Neural progenitor cell (in vitro differentiated cells): ENCODE data around the gene CCDC169. TPM values are rescaled to one million over a fixed set of nuclear protein-coding genes. Genes with fewer than 3 reads are reported as not detected.

Experiments used
- DNase-seq: peaks from one replicate; pipeline ENCODE4 v3.0.0-alpha.2; 2016; ENCODE audit warnings: low spot score
- H2AFZ ChIP-seq: fragments of 200-600 bp; sonication (generic); replicated peaks from 2 replicates; pipeline ENCODE4 v1.6.1; 2016; ENCODE audit warnings: antibody characterized with exemption
- H3F3A ChIP-seq: fragments of 200-600 bp; sonication (generic); 2 replicates; pipeline ENCODE4 v1.6.1; 2016; ENCODE audit warnings: antibody characterized with exemption, low read depth
- H3K27ac ChIP-seq: fragments of 200-600 bp; sonication (generic); 2 replicates; pipeline ENCODE4 v1.5.1; 2016; ENCODE audit warnings: mild to moderate bottlenecking
- H3K27me3 ChIP-seq: fragments of 200-600 bp; sonication (generic); 2 replicates; pipeline ENCODE4 v1.6.1; 2016; ENCODE audit warnings: mild to moderate bottlenecking, moderate library complexity
- H3K36me3 ChIP-seq: fragments of 200-600 bp; sonication (generic); 2 replicates; pipeline ENCODE4 v1.5.1; 2016
- H3K4me1 ChIP-seq: fragments of 200-600 bp; sonication (generic); 2 replicates; pipeline ENCODE4 v1.6.1; 2016; ENCODE audit warnings: mixed run types
- H3K4me2 ChIP-seq: fragments of 200-600 bp; sonication (generic); 2 replicates; pipeline ENCODE4 v1.6.1; 2016
- H3K4me3 ChIP-seq: fragments of 200-600 bp; sonication (generic); 2 replicates; pipeline ENCODE4 v1.5.1; 2016
- H3K79me2 ChIP-seq: fragments of 200-600 bp; sonication (generic); 2 replicates; pipeline ENCODE4 v1.6.1; 2016; ENCODE audit warnings: low read depth
- H3K9ac ChIP-seq: fragments of 200-600 bp; sonication (generic); 2 replicates; pipeline ENCODE4 v1.6.1; 2016
- H3K9me3 ChIP-seq: fragments of 200-600 bp; sonication (generic); 2 replicates; pipeline ENCODE4 v1.5.1; 2016; ENCODE audit warnings: low read depth
- H4K20me1 ChIP-seq: fragments of 200-600 bp; sonication (generic); 2 replicates; pipeline ENCODE4 v1.6.1; 2016; ENCODE audit warnings: low read depth
- H3K27ac Mint-ChIP-seq: 3 replicates; pipeline ENCODE4 v1.8.0; 2021; ENCODE audit warnings: mixed read lengths
- H3K27me3 Mint-ChIP-seq: 2 replicates; pipeline ENCODE4 v1.8.0; 2022; ENCODE audit warnings: low read depth, mild to moderate bottlenecking, inconsistent platforms, moderate library complexity, mixed read lengths; ENCODE audit not compliant: insufficient read depth
- H3K36me3 Mint-ChIP-seq: 3 replicates; pipeline ENCODE4 v1.8.0; 2021; ENCODE audit warnings: mixed read lengths
- H3K4me1 Mint-ChIP-seq: 3 replicates; pipeline ENCODE4 v1.8.0; 2021; ENCODE audit warnings: mixed read lengths
- H3K4me3 Mint-ChIP-seq: 3 replicates; pipeline ENCODE4 v1.8.0; 2021; ENCODE audit warnings: mild to moderate bottlenecking, moderate library complexity, mixed read lengths
- H3K9me3 Mint-ChIP-seq: 3 replicates; pipeline ENCODE4 v1.8.0; 2020; ENCODE audit warnings: mixed read lengths
- CTCF ChIP-seq: fragments of 200-600 bp; sonication (generic); IDR thresholded peaks from 2 replicates; pipeline ENCODE4 v1.5.1; 2017; ENCODE audit warnings: antibody characterized with exemption, mild to moderate bottlenecking
- EZH2 ChIP-seq: fragments of 200-600 bp; sonication (generic); IDR thresholded peaks from 2 replicates; pipeline ENCODE4 v1.6.1; 2017; ENCODE audit warnings: antibody characterized with exemption, mild to moderate bottlenecking, moderate library complexity
- EZH2phosphoT487 ChIP-seq: fragments of 200-600 bp; sonication (generic); IDR thresholded peaks from 2 replicates; pipeline ENCODE4 v1.6.1; 2017; ENCODE audit warnings: antibody characterized with exemption
- total RNA-seq: library from RNA; depleted of rRNA; stranded (reverse); fragments of >200 nt; gene quantifications from 2 replicates; pipeline ENCODE4 v1.2.3, GENCODE V29; 2015; ENCODE audit warnings: low replicate concordance

The CCDC169 gene
- total RNA-seq, 1 donor from 2014 or later, result 6.3 TPM

- Mint-ChIP-seq H3K27ac (no peak overlapping the region), H3K4me3 (no peak overlapping the region), H3K27me3 (peaks cover 4% of the 10 kb centered on the region), H3K36me3 (no peaks in the 10 kb centered on the region), H3K9me3 (peaks cover 18% of the 10 kb centered on the region), H3K4me1 (peaks cover 10% of the 10 kb centered on the region)
- peaks cover 3% of the 10 kb centered on the region for H4K20me1 ChIP-seq
- no peak for TF ChIP-seq EZH2phosphoT487
- no peak for TF ChIP-seq CTCF
- no peak for TF ChIP-seq EZH2
- peaks cover 8% of the 10 kb centered on the region for H3K36me3 ChIP-seq
- peaks cover 14% of the 10 kb centered on the region for H3K9me3 ChIP-seq
- no peak overlapping the region for H2AFZ ChIP-seq
- H3K4me3 ChIP-seq, result no peak overlapping the region
- H3K27ac ChIP-seq, result no peak overlapping the region
- H3K9ac ChIP-seq, result no peak overlapping the region
- H3F3A ChIP-seq, result peaks cover 27% of the 10 kb centered on the region
- H3K4me1 ChIP-seq, result peaks cover 5% of the 10 kb centered on the region
- DNase-seq, result no peak
- no peaks in the 10 kb centered on the region for H3K27me3 ChIP-seq
- no peak overlapping the region for H3K4me2 ChIP-seq
- H3K79me2 ChIP-seq, result peaks cover 6% of the 10 kb centered on the region
Measured at GRCh38 chr13:36294096-36294495, 3.5 kb downstream of the CCDC169 start.

GRCh38 chr13:36293497-36293896 is 4.1 kb downstream of the CCDC169 start:
- peaks cover 17% of the 10 kb centered on the region for H3K9me3 ChIP-seq
- H3K4me2 ChIP-seq, result no peak overlapping the region
- no peaks in the 10 kb centered on the region for H4K20me1 ChIP-seq
- no peak overlapping the region for H3K9ac ChIP-seq
- H3K27me3 ChIP-seq, result no peaks in the 10 kb centered on the region
- peaks cover 21% of the 10 kb centered on the region for H3F3A ChIP-seq
- peaks cover 19% of the 10 kb centered on the region for H3K9me3 Mint-ChIP-seq
- H3K4me1 ChIP-seq, result peaks cover 3% of the 10 kb centered on the region
- H3K27me3 Mint-ChIP-seq, result peaks cover 4% of the 10 kb centered on the region
- H3K79me2 ChIP-seq, result peaks cover 6% of the 10 kb centered on the region
- no peak overlapping the region for H3K4me3 ChIP-seq
- H3K27ac ChIP-seq, result no peak overlapping the region
- peaks cover 4% of the 10 kb centered on the region for H3K4me1 Mint-ChIP-seq
- H3K27ac Mint-ChIP-seq, result no peak overlapping the region
- H3K36me3 Mint-ChIP-seq, result no peaks in the 10 kb centered on the region
- DNase-seq, result no peak
- no peak overlapping the region for H2AFZ ChIP-seq
- peaks cover 8% of the 10 kb centered on the region for H3K36me3 ChIP-seq
- no peak overlapping the region for H3K4me3 Mint-ChIP-seq
- TF ChIP-seq EZH2 (no peak), EZH2phosphoT487 (no peak), CTCF (no peak)

- Histone ChIP-seq H3K4me2 (no peak overlapping the region), H3K36me3 (peaks cover 8% of the 10 kb centered on the region), H4K20me1 (no peaks in the 10 kb centered on the region), H3K9ac (no peak overlapping the region), H3K27me3 (no peaks in the 10 kb centered on the region), H3K79me2 (no peaks in the 10 kb centered on the region), H2AFZ (no peak overlapping the region), H3K4me1 (no peaks in the 10 kb centered on the region), H3F3A (no peaks in the 10 kb centered on the region), H3K4me3 (no peak overlapping the region), H3K9me3 (peaks cover 23% of the 10 kb centered on the region), H3K27ac (no peak overlapping the region)
- Mint-ChIP-seq H3K9me3 (peaks cover 20% of the 10 kb centered on the region), H3K36me3 (no peaks in the 10 kb centered on the region), H3K4me3 (no peak overlapping the region), H3K4me1 (no peaks in the 10 kb centered on the region), H3K27me3 (no peaks in the 10 kb centered on the region), H3K27ac (no peak overlapping the region)
- peak; percentile 25 for DNase-seq
- no peak for TF ChIP-seq EZH2phosphoT487
- no peak for TF ChIP-seq EZH2
- no peak for TF ChIP-seq CTCF
Measured at GRCh38 chr13:36288794-36289391, 8.7 kb downstream of the CCDC169 start.
